ENCODE data around the gene TPMT. TPM values are rescaled to one million over a fixed set of nuclear protein-coding genes. Genes with fewer than 3 reads are reported as not detected.

Gene TPMT
- total RNA-seq, 1 donor from 2014 or later, result 2.1 TPM

GRCh38 chr6:18147160-18147559 is 7.7 kb downstream of the TPMT start:
- no peak overlapping the region for H3K27ac ChIP-seq (ENCODE audit: low read depth, low read length)
- H3K9ac ChIP-seq (ENCODE audit: low read depth in 1 of 3, low read length in 3 of 3), result no peak overlapping the region
- H3K27me3 ChIP-seq (ENCODE audit: control insufficient read depth in 3 of 3, insufficient read depth in 3 of 3, low read length in 3 of 3), result no peaks in the 10 kb centered on the region
- no peaks in the 10 kb centered on the region for H3K9me3 ChIP-seq (ENCODE audit: control insufficient read depth in 3 of 3, low read length in 3 of 3)
- no peaks in the 10 kb centered on the region for H3K4me1 ChIP-seq (ENCODE audit: control insufficient read depth in 3 of 3, insufficient read depth in 3 of 3, low read length in 3 of 3)
- peaks cover 8 to 17% (median 12%) of the 10 kb centered on the region in 3 donors for H3K36me3 ChIP-seq (ENCODE audit: control insufficient read depth in 3 of 3, insufficient read depth in 3 of 3, low read length in 3 of 3)
- H3K4me3 ChIP-seq (ENCODE audit: low read length in 3 of 3), result no peak overlapping the region

- H3K36me3 ChIP-seq (ENCODE audit: control insufficient read depth in 3 of 3, insufficient read depth in 3 of 3, low read length in 3 of 3), result peaks cover 18 to 30% (median 26%) of the 10 kb centered on the region in 3 donors
- H3K4me3 ChIP-seq (ENCODE audit: low read length in 3 of 3), result no peak overlapping the region
- no peaks in the 10 kb centered on the region for H3K27me3 ChIP-seq (ENCODE audit: control insufficient read depth in 3 of 3, insufficient read depth in 3 of 3, low read length in 3 of 3)
- H3K4me1 ChIP-seq (ENCODE audit: control insufficient read depth in 3 of 3, insufficient read depth in 3 of 3, low read length in 3 of 3), result no peaks in the 10 kb centered on the region
- no peak overlapping the region for H3K27ac ChIP-seq (ENCODE audit: low read depth, low read length)
- no peaks in the 10 kb centered on the region for H3K9me3 ChIP-seq (ENCODE audit: control insufficient read depth in 3 of 3, low read length in 3 of 3)
- no peak overlapping the region for H3K9ac ChIP-seq (ENCODE audit: low read depth in 1 of 3, low read length in 3 of 3)
These were observed 12.4 kb downstream of the TPMT start for GRCh38 chr6:18142591-18142861.

GRCh38 chr6:18141805-18142590 is 12.9 kb downstream of the TPMT start:
- Histone ChIP-seq H3K27me3 (ENCODE audit: control insufficient read depth in 3 of 3, insufficient read depth in 3 of 3, low read length in 3 of 3) (no peaks in the 10 kb centered on the region), H3K36me3 (ENCODE audit: control insufficient read depth in 3 of 3, insufficient read depth in 3 of 3, low read length in 3 of 3) (peaks cover 18 to 30% (median 26%) of the 10 kb centered on the region in 3 donors), H3K9me3 (ENCODE audit: control insufficient read depth in 3 of 3, low read length in 3 of 3) (no peaks in the 10 kb centered on the region), H3K27ac (ENCODE audit: low read depth, low read length) (no peak overlapping the region), H3K4me1 (ENCODE audit: control insufficient read depth in 3 of 3, insufficient read depth in 3 of 3, low read length in 3 of 3) (no peaks in the 10 kb centered on the region), H3K9ac (ENCODE audit: low read depth in 1 of 3, low read length in 3 of 3) (no peak overlapping the region), H3K4me3 (ENCODE audit: low read length in 3 of 3) (no peak overlapping the region)

- Histone ChIP-seq H3K9ac (ENCODE audit: low read depth in 1 of 3, low read length in 3 of 3) (no peak overlapping the region), H3K27me3 (ENCODE audit: control insufficient read depth in 3 of 3, insufficient read depth in 3 of 3, low read length in 3 of 3) (no peaks in the 10 kb centered on the region), H3K27ac (ENCODE audit: low read depth, low read length) (no peak overlapping the region), H3K9me3 (ENCODE audit: control insufficient read depth in 3 of 3, low read length in 3 of 3) (no peaks in the 10 kb centered on the region), H3K36me3 (ENCODE audit: control insufficient read depth in 3 of 3, insufficient read depth in 3 of 3, low read length in 3 of 3) (peaks cover 16 to 30% (median 23%) of the 10 kb centered on the region in 3 donors), H3K4me3 (ENCODE audit: low read length in 3 of 3) (no peak overlapping the region), H3K4me1 (ENCODE audit: control insufficient read depth in 3 of 3, insufficient read depth in 3 of 3, low read length in 3 of 3) (no peaks in the 10 kb centered on the region)
These were observed 14.8 kb downstream of the TPMT start for GRCh38 chr6:18139935-18140621.

- H3K9ac ChIP-seq (ENCODE audit: low read depth in 1 of 3, low read length in 3 of 3), result no peak overlapping the region
- H3K27ac ChIP-seq (ENCODE audit: low read depth, low read length), result no peak overlapping the region
- no peaks in the 10 kb centered on the region for H3K9me3 ChIP-seq (ENCODE audit: control insufficient read depth in 3 of 3, low read length in 3 of 3)
- H3K4me1 ChIP-seq (ENCODE audit: control insufficient read depth in 3 of 3, insufficient read depth in 3 of 3, low read length in 3 of 3), result no peaks in the 10 kb centered on the region
- H3K27me3 ChIP-seq (ENCODE audit: control insufficient read depth in 3 of 3, insufficient read depth in 3 of 3, low read length in 3 of 3), result no peaks in the 10 kb centered on the region
- H3K4me3 ChIP-seq (ENCODE audit: low read length in 3 of 3), result no peak overlapping the region
- peaks cover 16 to 35% (median 27%) of the 10 kb centered on the region in 3 donors for H3K36me3 ChIP-seq (ENCODE audit: control insufficient read depth in 3 of 3, insufficient read depth in 3 of 3, low read length in 3 of 3)
These were observed 16.0 kb downstream of the TPMT start for GRCh38 chr6:18138906-18139305.

GRCh38 chr6:18136260-18136659 is 18.6 kb downstream of the TPMT start:
- Histone ChIP-seq H3K4me3 (ENCODE audit: low read length in 3 of 3) (no peak overlapping the region), H3K36me3 (ENCODE audit: control insufficient read depth in 3 of 3, insufficient read depth in 3 of 3, low read length in 3 of 3) (peaks cover 13 to 30% (median 16%) of the 10 kb centered on the region in 3 donors)

GRCh38 chr6:18135171-18135570 is 19.7 kb downstream of the TPMT start:
- H3K9me3 ChIP-seq (ENCODE audit: control insufficient read depth in 3 of 3, low read length in 3 of 3), result no peaks in the 10 kb centered on the region
- no peaks in the 10 kb centered on the region for H3K27me3 ChIP-seq (ENCODE audit: control insufficient read depth in 3 of 3, insufficient read depth in 3 of 3, low read length in 3 of 3)
- no peak overlapping the region for H3K4me3 ChIP-seq (ENCODE audit: low read length in 3 of 3)
- H3K36me3 ChIP-seq (ENCODE audit: control insufficient read depth in 3 of 3, insufficient read depth in 3 of 3, low read length in 3 of 3), result peaks cover 9 to 28% (median 12%) of the 10 kb centered on the region in 3 donors
- H3K27ac ChIP-seq (ENCODE audit: low read depth, low read length), result no peak overlapping the region
- H3K9ac ChIP-seq (ENCODE audit: low read depth in 1 of 3, low read length in 3 of 3), result no peak overlapping the region
- no peaks in the 10 kb centered on the region for H3K4me1 ChIP-seq (ENCODE audit: control insufficient read depth in 3 of 3, insufficient read depth in 3 of 3, low read length in 3 of 3)

More at GRCh38 chr6:18136260-18136659, 18.6 kb downstream of the TPMT start:
- H3K4me1 ChIP-seq (ENCODE audit: control insufficient read depth in 3 of 3, insufficient read depth in 3 of 3, low read length in 3 of 3), result no peaks in the 10 kb centered on the region
- H3K9me3 ChIP-seq (ENCODE audit: control insufficient read depth in 3 of 3, low read length in 3 of 3), result no peaks in the 10 kb centered on the region
- no peak overlapping the region for H3K27ac ChIP-seq (ENCODE audit: low read depth, low read length)
- no peaks in the 10 kb centered on the region for H3K27me3 ChIP-seq (ENCODE audit: control insufficient read depth in 3 of 3, insufficient read depth in 3 of 3, low read length in 3 of 3)
- H3K9ac ChIP-seq (ENCODE audit: low read depth in 1 of 3, low read length in 3 of 3), result no peak overlapping the region

GRCh38 chr6:18132346-18132745 is 22.5 kb downstream of the TPMT start:
- Histone ChIP-seq H3K36me3 (ENCODE audit: control insufficient read depth in 3 of 3, insufficient read depth in 3 of 3, low read length in 3 of 3) (peaks cover 6 to 17% (median 6%) of the 10 kb centered on the region in 3 donors), H3K4me1 (ENCODE audit: control insufficient read depth in 3 of 3, insufficient read depth in 3 of 3, low read length in 3 of 3) (no peaks in the 10 kb centered on the region)

GRCh38 chr6:18126121-18126520 is 28.8 kb downstream of the TPMT start:
- H3K4me3 ChIP-seq (ENCODE audit: low read length in 3 of 3), result no peak overlapping the region
- peaks cover 11 to 21% (median 13%) of the 10 kb centered on the region in 3 donors for H3K4me1 ChIP-seq (ENCODE audit: control insufficient read depth in 3 of 3, insufficient read depth in 3 of 3, low read length in 3 of 3)

More at GRCh38 chr6:18132346-18132745, 22.5 kb downstream of the TPMT start:
- no peaks in the 10 kb centered on the region for H3K27me3 ChIP-seq (ENCODE audit: control insufficient read depth in 3 of 3, insufficient read depth in 3 of 3, low read length in 3 of 3)
- H3K9ac ChIP-seq (ENCODE audit: low read depth in 1 of 3, low read length in 3 of 3), result no peak overlapping the region
- H3K27ac ChIP-seq (ENCODE audit: low read depth, low read length), result no peak overlapping the region
- no peak overlapping the region for H3K4me3 ChIP-seq (ENCODE audit: low read length in 3 of 3)
- H3K9me3 ChIP-seq (ENCODE audit: control insufficient read depth in 3 of 3, low read length in 3 of 3), result no peaks in the 10 kb centered on the region

More at GRCh38 chr6:18126121-18126520, 28.8 kb downstream of the TPMT start:
- Histone ChIP-seq H3K27ac (ENCODE audit: low read depth, low read length) (no peak overlapping the region), H3K9me3 (ENCODE audit: control insufficient read depth in 3 of 3, low read length in 3 of 3) (no peaks in the 10 kb centered on the region), H3K27me3 (ENCODE audit: control insufficient read depth in 3 of 3, insufficient read depth in 3 of 3, low read length in 3 of 3) (no peaks in the 10 kb centered on the region), H3K36me3 (ENCODE audit: control insufficient read depth in 3 of 3, insufficient read depth in 3 of 3, low read length in 3 of 3) (peaks cover 0 to 6% (median 5%) of the 10 kb centered on the region in 3 donors), H3K9ac (ENCODE audit: low read depth in 1 of 3, low read length in 3 of 3) (no peak overlapping the region)
